ENCODE results near the gene PDXK. TPM values are rescaled to one million over a fixed set of nuclear protein-coding genes. Genes with fewer than 3 reads are reported as not detected.

Gene PDXK
- total and polyA plus RNA-seq, 9 of the 15 experiments (the other 6 are each of a cell fraction or from before 2014, with no cell fraction given) = 5.6 to 162 (median 76.5) TPM

DNA sequence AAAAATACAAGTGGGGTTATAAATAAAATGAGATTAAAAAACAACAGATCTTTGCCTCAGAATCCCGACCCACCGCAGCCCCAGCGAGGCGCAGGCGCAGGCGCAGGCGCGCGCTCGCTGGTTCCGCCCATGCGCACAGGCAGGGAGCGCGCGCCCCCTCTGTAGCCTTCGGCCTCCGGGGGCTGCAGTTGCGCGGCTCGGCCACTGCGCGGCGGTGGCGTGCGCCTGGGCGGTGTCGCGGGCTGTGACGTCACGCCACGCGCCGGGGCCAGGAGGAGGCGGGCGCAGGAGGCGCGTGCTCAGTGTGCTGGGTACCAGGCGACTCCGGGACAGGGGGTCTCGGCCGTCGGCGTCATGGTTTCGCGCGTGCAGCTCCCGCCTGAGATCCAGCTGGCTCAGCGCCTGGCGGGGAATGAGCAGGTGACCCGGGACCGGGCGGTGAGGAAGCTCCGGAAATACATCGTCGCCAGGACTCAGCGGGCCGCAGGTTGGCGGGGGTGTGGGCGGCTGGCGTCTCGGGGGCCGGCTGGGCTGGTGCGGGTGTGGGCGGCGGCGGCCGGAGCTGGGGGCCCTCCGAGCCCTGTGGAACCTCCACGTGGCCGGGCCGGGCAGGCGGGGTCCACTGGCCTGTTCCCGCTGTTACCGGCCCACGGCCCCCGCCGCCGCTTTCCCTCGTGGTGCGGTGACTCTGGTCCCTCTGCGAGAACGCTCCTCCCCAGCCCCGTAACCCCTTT is 70.5 kb downstream of the PDXK start, which contains the start of gene RRP1 (continued):
- TF ChIP-seq, protein P1, sequence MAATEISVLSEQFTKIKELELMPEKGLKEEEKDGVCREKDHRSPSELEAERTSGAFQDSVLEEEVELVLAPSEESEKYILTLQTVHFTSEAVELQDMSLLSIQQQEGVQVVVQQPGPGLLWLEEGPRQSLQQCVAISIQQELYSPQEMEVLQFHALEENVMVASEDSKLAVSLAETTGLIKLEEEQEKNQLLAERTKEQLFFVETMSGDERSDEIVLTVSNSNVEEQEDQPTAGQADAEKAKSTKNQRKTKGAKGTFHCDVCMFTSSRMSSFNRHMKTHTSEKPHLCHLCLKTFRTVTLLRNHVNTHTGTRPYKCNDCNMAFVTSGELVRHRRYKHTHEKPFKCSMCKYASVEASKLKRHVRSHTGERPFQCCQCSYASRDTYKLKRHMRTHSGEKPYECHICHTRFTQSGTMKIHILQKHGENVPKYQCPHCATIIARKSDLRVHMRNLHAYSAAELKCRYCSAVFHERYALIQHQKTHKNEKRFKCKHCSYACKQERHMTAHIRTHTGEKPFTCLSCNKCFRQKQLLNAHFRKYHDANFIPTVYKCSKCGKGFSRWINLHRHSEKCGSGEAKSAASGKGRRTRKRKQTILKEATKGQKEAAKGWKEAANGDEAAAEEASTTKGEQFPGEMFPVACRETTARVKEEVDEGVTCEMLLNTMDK (IDR thresholded peaks at IDR 0.05; ENCODE audit: borderline replicate concordance, insufficient read depth, low read depth, low read length, poor library complexity, severe bottlenecking) = peak; percentile 57
- TF ChIP-seq RBM34 (IDR thresholded peaks at IDR 0.05; ENCODE audit: borderline replicate concordance, insufficient read depth, low read length) = no peak; the same call in 1 of the 2 replicates
- no peak for TF ChIP-seq ZNF408 (CRISPR knock-in tag; IDR thresholded peaks at IDR 0.05; ENCODE audit: low read depth)
- TF ChIP-seq ZKSCAN8 (CRISPR knock-in tag; IDR thresholded peaks at IDR 0.05) = no peak
- TF ChIP-seq, protein P2, sequence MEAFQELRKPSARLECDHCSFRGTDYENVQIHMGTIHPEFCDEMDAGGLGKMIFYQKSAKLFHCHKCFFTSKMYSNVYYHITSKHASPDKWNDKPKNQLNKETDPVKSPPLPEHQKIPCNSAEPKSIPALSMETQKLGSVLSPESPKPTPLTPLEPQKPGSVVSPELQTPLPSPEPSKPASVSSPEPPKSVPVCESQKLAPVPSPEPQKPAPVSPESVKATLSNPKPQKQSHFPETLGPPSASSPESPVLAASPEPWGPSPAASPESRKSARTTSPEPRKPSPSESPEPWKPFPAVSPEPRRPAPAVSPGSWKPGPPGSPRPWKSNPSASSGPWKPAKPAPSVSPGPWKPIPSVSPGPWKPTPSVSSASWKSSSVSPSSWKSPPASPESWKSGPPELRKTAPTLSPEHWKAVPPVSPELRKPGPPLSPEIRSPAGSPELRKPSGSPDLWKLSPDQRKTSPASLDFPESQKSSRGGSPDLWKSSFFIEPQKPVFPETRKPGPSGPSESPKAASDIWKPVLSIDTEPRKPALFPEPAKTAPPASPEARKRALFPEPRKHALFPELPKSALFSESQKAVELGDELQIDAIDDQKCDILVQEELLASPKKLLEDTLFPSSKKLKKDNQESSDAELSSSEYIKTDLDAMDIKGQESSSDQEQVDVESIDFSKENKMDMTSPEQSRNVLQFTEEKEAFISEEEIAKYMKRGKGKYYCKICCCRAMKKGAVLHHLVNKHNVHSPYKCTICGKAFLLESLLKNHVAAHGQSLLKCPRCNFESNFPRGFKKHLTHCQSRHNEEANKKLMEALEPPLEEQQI (IDR thresholded peaks at IDR 0.05) = no peak
- no peak for TF ChIP-seq ZNF780A (CRISPR knock-in tag; IDR thresholded peaks at IDR 0.05)
- TF ChIP-seq ZNF551 (CRISPR knock-in tag; IDR thresholded peaks at IDR 0.05) = no peak
- peak; percentile 59 for TF ChIP-seq DACH1 (IDR thresholded peaks at IDR 0.05; ENCODE audit: partially characterized antibody)
- TF ChIP-seq, protein P3, sequence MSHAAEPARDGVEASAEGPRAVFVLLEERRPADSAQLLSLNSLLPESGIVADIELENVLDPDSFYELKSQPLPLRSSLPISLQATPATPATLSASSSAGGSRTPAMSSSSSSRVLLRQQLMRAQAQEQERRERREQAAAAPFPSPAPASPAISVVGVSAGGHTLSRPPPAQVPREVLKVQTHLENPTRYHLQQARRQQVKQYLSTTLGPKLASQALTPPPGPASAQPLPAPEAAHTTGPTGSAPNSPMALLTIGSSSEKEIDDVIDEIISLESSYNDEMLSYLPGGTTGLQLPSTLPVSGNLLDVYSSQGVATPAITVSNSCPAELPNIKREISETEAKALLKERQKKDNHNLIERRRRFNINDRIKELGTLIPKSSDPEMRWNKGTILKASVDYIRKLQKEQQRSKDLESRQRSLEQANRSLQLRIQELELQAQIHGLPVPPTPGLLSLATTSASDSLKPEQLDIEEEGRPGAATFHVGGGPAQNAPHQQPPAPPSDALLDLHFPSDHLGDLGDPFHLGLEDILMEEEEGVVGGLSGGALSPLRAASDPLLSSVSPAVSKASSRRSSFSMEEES (CRISPR knock-in tag; IDR thresholded peaks at IDR 0.05) = no peak
- TF ChIP-seq CBFB (CRISPR knock-in tag; IDR thresholded peaks at IDR 0.05) = no peak
- TF ChIP-seq GATAD2A (IDR thresholded peaks at IDR 0.05) = no peak
- TF ChIP-seq ZNF778 (CRISPR knock-in tag; IDR thresholded peaks at IDR 0.05) = no peak
- TF ChIP-seq, protein P4, sequence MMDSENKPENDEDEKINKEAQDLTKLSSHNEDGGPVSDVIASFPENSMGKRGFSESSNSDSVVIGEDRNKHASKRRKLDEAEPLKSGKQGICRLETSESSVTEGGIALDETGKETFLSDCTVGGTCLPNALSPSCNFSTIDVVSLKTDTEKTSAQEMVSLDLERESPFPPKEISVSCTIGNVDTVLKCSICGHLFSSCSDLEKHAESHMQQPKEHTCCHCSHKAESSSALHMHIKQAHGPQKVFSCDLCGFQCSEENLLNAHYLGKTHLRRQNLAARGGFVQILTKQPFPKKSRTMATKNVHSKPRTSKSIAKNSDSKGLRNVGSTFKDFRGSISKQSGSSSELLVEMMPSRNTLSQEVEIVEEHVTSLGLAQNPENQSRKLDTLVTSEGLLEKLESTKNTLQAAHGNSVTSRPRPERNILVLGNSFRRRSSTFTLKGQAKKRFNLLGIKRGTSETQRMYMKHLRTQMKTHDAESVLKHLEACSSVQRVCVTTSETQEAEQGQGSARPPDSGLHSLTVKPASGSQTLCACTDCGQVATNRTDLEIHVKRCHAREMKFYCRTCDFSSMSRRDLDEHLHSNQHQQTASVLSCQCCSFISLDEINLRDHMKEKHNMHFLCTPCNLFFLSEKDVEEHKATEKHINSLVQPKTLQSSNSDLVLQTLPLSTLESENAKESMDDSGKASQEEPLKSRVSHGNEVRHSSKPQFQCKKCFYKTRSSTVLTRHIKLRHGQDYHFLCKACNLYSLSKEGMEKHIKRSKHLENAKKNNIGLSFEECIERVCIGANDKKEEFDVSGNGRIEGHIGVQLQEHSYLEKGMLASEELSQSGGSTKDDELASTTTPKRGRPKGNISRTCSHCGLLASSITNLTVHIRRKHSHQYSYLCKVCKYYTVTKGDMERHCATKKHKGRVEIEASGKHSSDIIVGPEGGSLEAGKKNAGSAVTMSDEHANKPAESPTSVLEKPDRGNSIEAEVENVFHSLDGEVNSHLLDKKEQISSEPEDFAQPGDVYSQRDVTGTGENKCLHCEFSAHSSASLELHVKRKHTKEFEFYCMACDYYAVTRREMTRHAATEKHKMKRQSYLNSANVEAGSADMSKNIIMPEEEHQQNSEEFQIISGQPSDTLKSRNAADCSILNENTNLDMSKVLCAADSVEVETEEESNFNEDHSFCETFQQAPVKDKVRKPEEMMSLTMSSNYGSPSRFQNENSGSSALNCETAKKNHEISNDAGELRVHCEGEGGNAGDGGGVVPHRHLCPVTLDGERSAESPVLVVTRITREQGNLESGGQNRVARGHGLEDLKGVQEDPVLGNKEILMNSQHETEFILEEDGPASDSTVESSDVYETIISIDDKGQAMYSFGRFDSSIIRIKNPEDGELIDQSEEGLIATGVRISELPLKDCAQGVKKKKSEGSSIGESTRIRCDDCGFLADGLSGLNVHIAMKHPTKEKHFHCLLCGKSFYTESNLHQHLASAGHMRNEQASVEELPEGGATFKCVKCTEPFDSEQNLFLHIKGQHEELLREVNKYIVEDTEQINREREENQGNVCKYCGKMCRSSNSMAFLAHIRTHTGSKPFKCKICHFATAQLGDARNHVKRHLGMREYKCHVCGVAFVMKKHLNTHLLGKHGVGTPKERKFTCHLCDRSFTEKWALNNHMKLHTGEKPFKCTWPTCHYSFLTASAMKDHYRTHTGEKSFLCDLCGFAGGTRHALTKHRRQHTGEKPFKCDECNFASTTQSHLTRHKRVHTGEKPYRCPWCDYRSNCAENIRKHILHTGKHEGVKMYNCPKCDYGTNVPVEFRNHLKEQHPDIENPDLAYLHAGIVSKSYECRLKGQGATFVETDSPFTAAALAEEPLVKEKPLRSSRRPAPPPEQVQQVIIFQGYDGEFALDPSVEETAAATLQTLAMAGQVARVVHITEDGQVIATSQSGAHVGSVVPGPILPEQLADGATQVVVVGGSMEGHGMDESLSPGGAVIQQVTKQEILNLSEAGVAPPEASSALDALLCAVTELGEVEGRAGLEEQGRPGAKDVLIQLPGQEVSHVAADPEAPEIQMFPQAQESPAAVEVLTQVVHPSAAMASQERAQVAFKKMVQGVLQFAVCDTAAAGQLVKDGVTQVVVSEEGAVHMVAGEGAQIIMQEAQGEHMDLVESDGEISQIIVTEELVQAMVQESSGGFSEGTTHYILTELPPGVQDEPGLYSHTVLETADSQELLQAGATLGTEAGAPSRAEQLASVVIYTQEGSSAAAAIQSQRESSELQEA (IDR thresholded peaks at IDR 0.05; ENCODE audit: low read depth) = no peak

All from K562 (cell line).